Glomerular visceral epithelial cell (primary cell): ENCODE measurements around the gene RIPK3.

Experiments used
- DNase-seq: peaks from one replicate; pipeline ENCODE4 v3.0.0-alpha.2; 2016; ENCODE audit errors: extremely low spot score

Gene RIPK3

GRCh38 chr14:24322672-24323071 lies 17.1 kb downstream of the RIPK3 start:
- no peak for DNase-seq

GRCh38 chr14:24321212-24321975 lies 18.4 kb downstream of the RIPK3 start:
- no peak for DNase-seq

GRCh38 chr14:24317141-24317928 lies 22.5 kb downstream of the RIPK3 start:
- DNase-seq, result no peak

DNA sequence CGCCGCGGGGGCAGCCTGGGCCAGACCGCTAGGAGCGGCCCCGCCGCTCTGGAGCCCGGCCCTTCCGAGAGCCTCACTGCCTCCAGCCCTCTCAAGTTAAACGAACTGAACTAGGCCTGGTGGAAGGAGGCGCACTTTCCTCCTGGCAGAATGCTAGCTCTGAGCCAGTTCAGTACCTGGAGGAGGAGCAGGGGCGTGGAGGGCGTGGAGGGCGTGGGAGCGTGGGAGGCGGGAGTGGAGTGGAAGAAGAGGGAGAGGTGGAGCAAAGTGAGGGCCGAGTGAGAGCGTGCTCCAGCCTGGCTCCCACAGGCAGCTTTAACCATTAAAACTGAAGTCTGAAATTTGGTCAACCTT lies 23.2 kb downstream of the RIPK3 start:
- DNase-seq, result no peak

DNA sequence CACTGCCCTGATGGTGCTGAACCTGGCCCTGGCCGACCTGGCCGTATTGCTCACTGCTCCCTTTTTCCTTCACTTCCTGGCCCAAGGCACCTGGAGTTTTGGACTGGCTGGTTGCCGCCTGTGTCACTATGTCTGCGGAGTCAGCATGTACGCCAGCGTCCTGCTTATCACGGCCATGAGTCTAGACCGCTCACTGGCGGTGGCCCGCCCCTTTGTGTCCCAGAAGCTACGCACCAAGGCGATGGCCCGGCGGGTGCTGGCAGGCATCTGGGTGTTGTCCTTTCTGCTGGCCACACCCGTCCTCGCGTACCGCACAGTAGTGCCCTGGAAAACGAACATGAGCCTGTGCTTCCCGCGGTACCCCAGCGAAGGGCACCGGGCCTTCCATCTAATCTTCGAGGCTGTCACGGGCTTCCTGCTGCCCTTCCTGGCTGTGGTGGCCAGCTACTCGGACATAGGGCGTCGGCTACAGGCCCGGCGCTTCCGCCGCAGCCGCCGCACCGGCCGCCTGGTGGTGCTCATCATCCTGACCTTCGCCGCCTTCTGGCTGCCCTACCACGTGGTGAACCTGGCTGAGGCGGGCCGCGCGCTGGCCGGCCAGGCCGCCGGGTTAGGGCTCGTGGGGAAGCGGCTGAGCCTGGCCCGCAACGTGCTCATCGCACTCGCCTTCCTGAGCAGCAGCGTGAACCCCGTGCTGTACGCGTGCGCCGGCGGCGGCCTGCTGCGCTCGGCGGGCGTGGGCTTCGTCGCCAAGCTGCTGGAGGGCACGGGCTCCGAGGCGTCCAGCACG lies 23.8 kb downstream of the RIPK3 start:
- DNase-seq, result no peak

GRCh38 chr14:24315243-24315806 lies 24.5 kb downstream of the RIPK3 start:
- DNase-seq, result no peak

DNA sequence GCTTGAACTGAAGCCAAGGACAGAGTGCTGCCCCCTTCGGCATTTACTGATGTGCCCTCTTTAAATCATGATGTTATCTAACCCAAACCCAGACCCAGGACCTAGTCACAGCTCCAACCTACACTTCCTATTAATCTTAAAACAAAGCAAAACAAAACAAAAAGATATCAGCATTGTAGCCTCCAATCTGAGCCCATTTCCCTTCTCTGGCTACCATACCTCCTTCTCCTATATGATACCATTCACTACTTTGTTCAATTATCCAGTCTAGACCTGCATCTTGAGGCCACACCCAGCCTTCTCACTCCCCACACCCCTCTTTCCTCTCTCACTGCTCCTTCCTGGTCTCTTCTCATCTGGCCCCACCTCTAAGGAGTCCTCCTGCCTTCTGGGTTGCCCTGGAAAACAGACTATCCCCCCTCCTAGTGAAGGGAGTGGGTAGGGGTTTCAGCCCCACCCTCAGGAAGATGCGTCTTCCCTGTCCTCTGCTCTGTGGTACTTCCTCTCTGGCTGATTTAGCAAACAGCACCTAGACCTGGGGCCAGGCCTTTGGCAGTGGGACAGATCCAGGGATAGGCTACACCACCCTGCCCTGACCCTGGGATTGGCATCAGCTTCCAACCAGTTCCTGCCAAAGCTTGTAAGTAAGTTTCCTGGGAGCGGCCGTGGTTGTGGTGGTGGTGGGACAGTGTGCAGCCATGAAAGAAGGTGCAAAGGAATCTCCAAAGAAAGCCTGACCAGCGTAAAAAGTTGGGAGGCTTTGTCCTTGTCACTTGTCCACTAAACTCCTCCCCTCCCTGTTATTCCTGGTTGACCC lies 25.2 kb downstream of the RIPK3 start:
- no peak for DNase-seq

DNA sequence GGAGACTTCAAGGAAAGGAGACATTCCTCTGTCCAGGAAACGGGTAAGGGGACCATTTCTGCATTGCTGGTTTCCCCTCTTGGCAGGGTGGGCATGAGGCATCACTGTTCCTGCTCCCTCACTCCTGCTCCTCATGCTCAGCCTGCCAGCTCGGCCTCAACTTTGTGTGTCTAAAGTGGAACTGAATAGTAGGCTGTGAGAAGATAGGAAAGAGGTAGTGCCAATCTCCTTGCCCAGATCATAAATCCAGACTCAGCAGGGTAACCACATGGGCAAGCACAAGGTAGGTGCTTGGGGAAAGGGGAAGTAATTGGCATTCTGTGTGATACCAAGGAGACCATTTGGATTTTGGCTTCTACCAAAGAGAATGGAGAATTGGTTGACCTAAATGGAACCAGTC lies 25.9 kb downstream of the RIPK3 start:
- DNase-seq, result no peak

DNA sequence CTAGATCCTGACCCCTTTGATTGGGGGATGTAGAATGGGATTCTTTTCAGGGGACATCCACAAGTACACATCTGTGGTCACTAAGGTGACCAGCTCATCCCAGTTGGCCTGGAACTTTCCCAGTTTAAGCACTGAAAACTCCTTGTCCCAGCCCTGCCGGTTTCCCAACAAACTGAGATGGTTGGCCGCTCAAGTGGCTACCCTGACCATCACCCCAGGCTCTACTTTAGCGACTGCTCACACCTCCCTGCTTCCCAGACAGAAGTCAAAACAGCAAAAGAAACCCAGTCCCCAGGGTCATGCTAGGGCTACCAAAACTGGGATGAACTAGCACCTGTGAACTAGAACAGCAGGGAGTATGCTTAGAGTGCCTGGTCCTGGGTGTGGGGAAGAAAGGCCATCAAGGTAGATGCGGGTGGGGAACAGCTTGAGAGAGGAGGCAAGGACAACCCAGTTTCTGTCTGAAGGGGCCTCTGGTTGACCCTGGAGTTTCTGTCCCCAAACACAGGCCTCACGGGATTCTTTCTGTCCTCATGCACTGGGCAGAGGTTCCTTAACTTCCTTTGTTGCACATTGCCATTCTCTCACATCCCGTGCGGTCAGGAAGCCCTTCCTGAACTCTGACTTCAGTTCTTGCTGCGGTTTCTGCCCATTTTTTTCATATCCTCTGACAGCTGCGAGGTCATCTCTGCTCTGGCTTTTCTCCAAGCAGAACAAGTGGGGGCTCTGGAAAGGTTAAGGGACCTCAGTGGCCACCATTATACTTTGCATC lies 26.9 kb downstream of the RIPK3 start:
- DNase-seq, result peak; percentile 35

DNA sequence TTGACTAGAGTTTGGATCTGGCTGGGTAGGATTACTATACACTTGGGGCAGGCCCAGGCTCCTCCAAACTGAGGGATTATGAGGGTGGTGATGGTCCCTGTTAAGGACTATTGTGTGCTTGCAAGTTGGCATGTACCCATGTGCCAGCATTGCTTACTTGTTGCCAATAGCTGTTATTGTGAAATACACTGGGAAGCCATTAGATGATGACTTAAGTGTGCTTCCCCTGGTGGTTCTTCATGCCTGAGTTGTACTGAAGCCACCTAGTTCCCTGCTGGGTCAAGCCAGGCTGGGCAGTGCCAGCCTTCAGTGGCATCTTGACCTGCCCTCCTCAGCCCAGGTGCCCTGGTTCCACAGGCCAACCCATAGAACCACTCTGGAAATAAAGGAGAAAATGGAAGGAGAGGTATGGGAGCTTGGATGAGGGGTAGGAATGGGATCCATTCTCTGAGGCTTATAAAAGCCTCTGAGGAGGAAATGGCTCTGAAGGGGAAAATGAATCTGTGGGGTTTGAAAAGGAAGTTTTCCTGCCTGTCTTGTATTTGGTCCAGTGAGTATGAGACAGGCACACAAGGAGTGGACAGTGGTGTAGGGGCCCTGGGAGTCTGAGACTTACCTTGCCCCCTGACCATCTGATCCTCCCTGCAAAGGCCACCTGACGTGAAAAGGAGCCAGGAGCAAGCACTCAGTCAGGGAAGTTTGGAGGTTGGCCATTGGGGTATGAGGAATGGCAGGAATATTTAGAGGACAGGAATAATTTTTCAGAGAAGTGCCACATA lies 27.8 kb downstream of the RIPK3 start:
- DNase-seq, result no peak

DNA sequence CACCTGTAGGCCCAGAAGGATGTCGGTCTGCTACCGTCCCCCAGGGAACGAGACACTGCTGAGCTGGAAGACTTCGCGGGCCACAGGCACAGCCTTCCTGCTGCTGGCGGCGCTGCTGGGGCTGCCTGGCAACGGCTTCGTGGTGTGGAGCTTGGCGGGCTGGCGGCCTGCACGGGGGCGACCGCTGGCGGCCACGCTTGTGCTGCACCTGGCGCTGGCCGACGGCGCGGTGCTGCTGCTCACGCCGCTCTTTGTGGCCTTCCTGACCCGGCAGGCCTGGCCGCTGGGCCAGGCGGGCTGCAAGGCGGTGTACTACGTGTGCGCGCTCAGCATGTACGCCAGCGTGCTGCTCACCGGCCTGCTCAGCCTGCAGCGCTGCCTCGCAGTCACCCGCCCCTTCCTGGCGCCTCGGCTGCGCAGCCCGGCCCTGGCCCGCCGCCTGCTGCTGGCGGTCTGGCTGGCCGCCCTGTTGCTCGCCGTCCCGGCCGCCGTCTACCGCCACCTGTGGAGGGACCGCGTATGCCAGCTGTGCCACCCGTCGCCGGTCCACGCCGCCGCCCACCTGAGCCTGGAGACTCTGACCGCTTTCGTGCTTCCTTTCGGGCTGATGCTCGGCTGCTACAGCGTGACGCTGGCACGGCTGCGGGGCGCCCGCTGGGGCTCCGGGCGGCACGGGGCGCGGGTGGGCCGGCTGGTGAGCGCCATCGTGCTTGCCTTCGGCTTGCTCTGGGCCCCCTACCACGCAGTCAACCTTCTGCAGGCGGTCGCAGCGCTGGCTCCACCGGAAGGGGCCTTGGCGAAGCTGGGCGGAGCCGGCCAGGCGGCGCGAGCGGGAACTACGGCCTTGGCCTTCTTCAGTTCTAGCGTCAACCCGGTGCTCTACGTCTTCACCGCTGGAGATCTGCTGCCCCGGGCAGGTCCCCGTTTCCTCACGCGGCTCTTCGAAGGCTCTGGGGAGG lies 28.9 kb downstream of the RIPK3 start, which contains the start of gene LTB4R:
Gene LTB4R (plus strand): TSS at position 857 of the 959 bp plus-strand sequence. CDS start 4,150 bp downstream, outside the sequence.
- DNase-seq, result no peak

DNA sequence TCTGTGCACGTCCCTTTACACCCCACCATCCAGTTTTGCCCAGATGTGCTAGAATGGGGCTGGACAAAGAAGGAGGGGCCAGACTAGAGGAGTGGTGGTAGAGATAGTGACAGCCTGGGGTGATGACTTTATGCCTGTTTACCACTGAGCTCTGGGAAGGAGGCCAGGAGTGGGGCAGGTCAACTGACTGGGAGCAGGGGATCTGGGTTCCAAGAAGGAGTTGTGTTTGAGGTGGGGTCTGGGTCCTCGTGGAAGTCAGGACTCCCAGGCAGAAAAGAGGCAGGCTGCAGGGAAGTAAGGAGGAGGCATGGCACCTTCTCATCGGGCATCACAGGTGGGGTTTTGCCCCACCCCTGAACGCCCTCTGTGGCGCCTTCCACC lies 29.5 kb downstream of the RIPK3 start:
- no peak for DNase-seq

GRCh38 chr14:24309538-24310264 lies 30.1 kb downstream of the RIPK3 start, which contains the start of gene LTB4R2:
Gene LTB4R2, plus strand, starts transcription at chr14:24310140. Its CDS starts 525 bp downstream, at chr14:24310665.
- DNase-seq, result no peak

GRCh38 chr14:24308342-24309124 lies 31.3 kb downstream of the RIPK3 start:
- no peak for DNase-seq

GRCh38 chr14:24307575-24308341 lies 32.0 kb downstream of the RIPK3 start, which contains the start of gene CIDEB:
Gene CIDEB, minus strand, starts transcription at chr14:24307977. Its CDS starts 119 bp downstream, at chr14:24307858.
- peak; percentile 71 for DNase-seq

DNA sequence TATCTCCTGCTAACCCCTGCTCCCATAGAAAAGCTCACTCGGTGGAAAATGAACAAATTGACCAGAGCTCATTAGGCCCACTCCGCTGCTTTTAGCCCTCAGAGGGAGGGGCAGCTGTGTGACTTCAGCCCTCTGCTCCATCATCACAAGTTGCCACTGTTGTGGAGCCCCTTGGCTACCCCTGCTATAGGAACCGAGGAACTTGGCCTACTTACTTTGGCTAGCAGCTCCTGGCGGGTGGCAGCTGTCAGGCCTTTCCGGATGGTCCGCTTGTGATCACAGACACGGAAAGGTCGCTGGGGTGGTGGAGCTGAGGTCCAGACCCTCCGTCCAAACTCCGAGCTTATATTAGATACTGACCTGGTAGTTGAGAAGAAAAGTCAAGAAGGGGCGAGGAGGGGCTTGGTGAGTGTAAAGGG lies 32.6 kb downstream of the RIPK3 start:
- DNase-seq, result no peak
